Common myeloid progenitor, CD34-positive (primary cell): ENCODE results near the gene ENDOU.
"Not testable (repeated sequence)": the region's sequence is repeated elsewhere in the genome, so short reads cannot be mapped to it uniquely, and the experiment has no call there.

Experiments
- CTCF ChIA-PET: fragments of 350-600 bp; sonication (Branson Sonifier 250); formaldehyde crosslinking; loops from one replicate; lab custom pipeline; 2021; ENCODE audit warnings: antibody characterized with exemption; lab: Charles Lee
- POLR2A ChIA-PET: fragments of 350-600 bp; sonication (Branson Sonifier 250); formaldehyde crosslinking; loops from one replicate; lab custom pipeline; 2021; ENCODE audit warnings: antibody characterized with exemption; lab: Charles Lee
- DNase-seq, 3 donors: peaks; one replicate each; pipeline versions ENCODE4 v3.0.0 to v3.0.0-alpha.2; 2013
- H3K27ac ChIP-seq, 2 experiments: 1 replicate in 1 of 2; 2 replicates in 1 of 2; pipeline ENCODE4 v1.7.0; 2013; ENCODE audit warnings: inconsistent platforms in 2 of 2, low read length in 2 of 2, mild to moderate bottlenecking in 2 of 2, low read depth in 1 of 2, moderate library complexity in 1 of 2; ENCODE audit not compliant: severe bottlenecking in 2 of 2, insufficient read depth in 1 of 2, poor library complexity in 1 of 2
- H3K27me3 ChIP-seq, 5 experiments: replicated peaks in 2 of 5; 1 replicate in 3 of 5; 2 replicates in 2 of 5; pipeline versions ENCODE4 v1.6.1 to v1.7.0; 2013; ENCODE audit warnings: low read length in 4 of 5, mild to moderate bottlenecking in 2 of 5, moderate library complexity in 2 of 5, inconsistent platforms in 1 of 5; ENCODE audit not compliant: insufficient read depth in 5 of 5, control insufficient read depth in 4 of 5
- H3K36me3 ChIP-seq, 4 experiments: 1 replicate in 2 of 4; 2 replicates in 2 of 4; pipeline versions ENCODE4 v1.6.1 to v1.7.0; 2013; ENCODE audit warnings: low read length in 3 of 4, control low read depth in 1 of 4, mild to moderate bottlenecking in 1 of 4; ENCODE audit not compliant: control insufficient read depth in 4 of 4, insufficient read depth in 4 of 4
- H3K4me1 ChIP-seq, 4 experiments: 1 replicate in 3 of 4; 2 replicates in 1 of 4; pipeline versions ENCODE4 v1.6.1 to v1.7.1; 2013; ENCODE audit warnings: low read length in 3 of 4, mild to moderate bottlenecking in 3 of 4, control low read depth in 1 of 4, inconsistent platforms in 1 of 4, moderate library complexity in 1 of 4; ENCODE audit not compliant: control insufficient read depth in 4 of 4, insufficient read depth in 4 of 4; ENCODE audit errors: control extremely low read depth in 1 of 4
- H3K4me3 ChIP-seq, 7 experiments: 1 replicate in 4 of 7; 2 replicates in 3 of 7; pipeline versions ENCODE4 v1.5.1 to v1.7.0; 2013; ENCODE audit warnings: mild to moderate bottlenecking in 7 of 7, low read length in 6 of 7, moderate library complexity in 6 of 7, inconsistent platforms in 2 of 7, low read depth in 2 of 7, control low read depth in 1 of 7; ENCODE audit not compliant: insufficient read depth in 4 of 7, control insufficient read depth in 1 of 7; ENCODE audit errors: extremely low read depth in 1 of 7
- H3K9me3 ChIP-seq, 5 experiments: 1 replicate in 4 of 5; 2 replicates in 1 of 5; pipeline versions ENCODE4 v1.6.1 to v1.7.1; 2013; ENCODE audit warnings: low read length in 4 of 5, mild to moderate bottlenecking in 2 of 5, inconsistent platforms in 1 of 5, low read depth in 1 of 5, moderate library complexity in 1 of 5; ENCODE audit not compliant: control insufficient read depth in 4 of 5, insufficient read depth in 2 of 5; ENCODE audit errors: control extremely low read depth in 1 of 5
- WGBS: methylation state at CpG from one replicate; pipeline ENCODE4 v1.1.5; 2013; ENCODE audit not compliant: insufficient coverage; 5-methylcytosine and 5-hydroxymethylcytosine counted together

ENDOU gene

GRCh38 chr12:47689215-47689614 is 36.1 kb downstream of the ENDOU start:
- Histone ChIP-seq H3K9me3 (peaks cover 0 to 1% (median 0%) of the 10 kb centered on the region in 5 experiments), H3K27ac (peak overlapping the region in 1 of 2 experiments; percentile 14), H3K4me3 (no peak overlapping the region), H3K4me1 (no peaks in the 10 kb centered on the region), H3K36me3 (peaks cover 10 to 48% (median 23%) of the 10 kb centered on the region in 4 experiments), H3K27me3 (no peaks in the 10 kb centered on the region)
- no peak for DNase-seq
- CTCF ChIA-PET, result interaction anchor here (0.6 to 8.4 kb wide), 4 partner anchors 32 to 664 kb away, joined by 3 to 81 read pairs (median 24); no protein-coding TSS in a partner anchor
- WGBS, result 100% methylated on average over 1 of the region's 2 CpGs
- POLR2A ChIA-PET, result no interaction called here

DNA sequence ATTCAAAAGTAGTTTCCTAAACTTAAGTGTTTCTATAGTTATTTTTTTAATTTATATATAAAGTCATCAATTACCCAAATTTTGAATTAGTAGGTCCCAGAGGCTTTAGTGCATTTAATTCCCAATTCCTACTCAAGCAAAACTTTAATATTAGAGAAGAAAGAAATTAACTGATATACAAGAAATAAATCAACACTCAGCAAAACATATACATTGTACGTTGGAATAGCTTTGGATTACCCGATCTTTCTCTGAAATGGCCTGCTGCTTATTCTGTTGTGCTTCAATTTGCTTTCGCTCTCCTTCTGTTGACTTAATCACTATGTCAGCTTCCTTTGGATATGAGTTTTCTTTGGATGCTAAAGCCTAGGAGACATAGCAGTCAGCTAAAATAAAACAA is 37.7 kb downstream of the ENDOU start:
- H3K4me1 ChIP-seq, result no peaks in the 10 kb centered on the region
- no CpG with 5 or more reads among the region's 3 CpGs for WGBS
- H3K27ac ChIP-seq, result no peak overlapping the region
- no peak for DNase-seq
- CTCF ChIA-PET, result interaction anchor here (1.0 to 8.4 kb wide), 7 partner anchors 9 to 655 kb away, joined by 3 to 81 read pairs (median 7); partner anchors contain the start of gene RPAP3
- H3K9me3 ChIP-seq, result peaks cover 0 to 1% (median 0%) of the 10 kb centered on the region in 5 experiments
- peaks cover 7 to 37% (median 18%) of the 10 kb centered on the region in 4 experiments for H3K36me3 ChIP-seq
- POLR2A ChIA-PET, result interaction anchor here (0.6 to 1.1 kb wide), 2 partner anchors 17 to 55 kb away, joined by 3 to 4 read pairs; no protein-coding TSS in a partner anchor
- H3K27me3 ChIP-seq, result no peaks in the 10 kb centered on the region
- H3K4me3 ChIP-seq, result no peak overlapping the region

- Histone ChIP-seq H3K9me3 (no peaks in the 10 kb centered on the region), H3K27me3 (no peaks in the 10 kb centered on the region), H3K4me3 (no peak overlapping the region), H3K36me3 (peaks cover 3 to 29% (median 15%) of the 10 kb centered on the region in 4 experiments), H3K27ac (no peak overlapping the region), H3K4me1 (no peaks in the 10 kb centered on the region)
- POLR2A ChIA-PET, result interaction anchor here (0.6 kb wide), 1 partner anchor 56 kb away, joined by 3 read pairs; no protein-coding TSS in a partner anchor
- no CpG with 5 or more reads among the region's 4 CpGs for WGBS
- CTCF ChIA-PET, result interaction anchor here (0.6 to 8.4 kb wide), 11 partner anchors 10 to 1521 kb away, joined by 3 to 81 read pairs (median 5); partner anchors contain the start of gene RPAP3
- peak; percentile 49 to 76 (median 71) for DNase-seq
Measured at GRCh38 chr12:47686645-47687240, 38.5 kb downstream of the ENDOU start.

DNA sequence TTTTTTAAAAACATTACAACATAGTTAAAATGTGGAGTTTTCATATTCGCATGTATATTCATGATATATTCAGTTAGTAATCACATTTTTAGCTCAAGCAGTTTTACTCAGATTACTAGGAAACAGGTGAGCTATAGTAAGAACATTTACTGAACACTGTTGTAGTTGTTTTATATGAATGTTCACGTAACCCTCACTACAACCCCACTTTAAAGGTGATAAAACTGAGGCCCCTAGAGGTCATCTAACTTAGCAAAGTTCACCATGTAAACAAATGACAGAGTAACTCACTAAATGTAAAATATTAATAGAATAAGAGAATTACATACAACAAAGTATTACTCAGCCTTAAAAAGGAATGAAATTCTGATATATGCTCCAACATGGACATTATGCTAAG is 45.5 kb downstream of the ENDOU start:
- peaks cover 0 to 2% (median 0%) of the 10 kb centered on the region in 5 experiments for H3K9me3 ChIP-seq
- CTCF ChIA-PET, result interaction anchor here (1.3 kb wide), 1 partner anchor 25 kb away, joined by 4 read pairs; no protein-coding TSS in a partner anchor
- POLR2A ChIA-PET, result no interaction called here

DNA sequence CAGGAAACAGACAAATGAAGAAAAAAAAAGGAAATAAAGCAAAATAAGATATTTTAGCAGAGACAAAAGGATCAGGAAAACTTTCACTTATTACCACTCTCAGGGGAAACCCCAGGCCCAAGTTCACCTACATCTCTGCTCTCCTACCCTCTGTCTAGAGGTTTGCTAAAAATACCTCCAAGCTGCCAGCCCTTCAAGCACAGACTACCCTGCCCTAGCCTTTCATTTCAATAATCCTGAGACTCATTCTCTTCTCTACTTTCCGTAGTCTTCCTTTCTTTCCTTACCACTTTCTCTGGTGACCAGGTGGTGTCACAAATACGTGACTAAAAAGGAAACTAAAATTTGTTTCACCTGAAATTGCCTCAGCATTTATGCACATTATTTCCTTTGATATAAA is 53.2 kb downstream of the ENDOU start:
- ChIA-PET CTCF (no interaction called here), POLR2A (no interaction called here)
- Histone ChIP-seq H3K36me3 (peaks cover 9 to 42% (median 32%) of the 10 kb centered on the region in 4 experiments), H3K9me3 (no peaks in the 10 kb centered on the region), H3K27me3 (no peaks in the 10 kb centered on the region), H3K27ac (no peak overlapping the region), H3K4me3 (no peak overlapping the region), H3K4me1 (no peaks in the 10 kb centered on the region)
- WGBS, result 100% methylated on average over 2 of the region's 2 CpGs
- no peak for DNase-seq

More for the DNA sequence above, 45.5 kb downstream of the ENDOU start:
- H3K27me3 ChIP-seq, result no peaks in the 10 kb centered on the region
- no peak overlapping the region for H3K4me3 ChIP-seq
- no CpG with 5 or more reads among the region's 2 CpGs for WGBS
- H3K4me1 ChIP-seq, result no peaks in the 10 kb centered on the region
- DNase-seq, result no peak
- no peak overlapping the region for H3K27ac ChIP-seq
- H3K36me3 ChIP-seq, result peaks cover 10 to 38% (median 18%) of the 10 kb centered on the region in 4 experiments

DNA sequence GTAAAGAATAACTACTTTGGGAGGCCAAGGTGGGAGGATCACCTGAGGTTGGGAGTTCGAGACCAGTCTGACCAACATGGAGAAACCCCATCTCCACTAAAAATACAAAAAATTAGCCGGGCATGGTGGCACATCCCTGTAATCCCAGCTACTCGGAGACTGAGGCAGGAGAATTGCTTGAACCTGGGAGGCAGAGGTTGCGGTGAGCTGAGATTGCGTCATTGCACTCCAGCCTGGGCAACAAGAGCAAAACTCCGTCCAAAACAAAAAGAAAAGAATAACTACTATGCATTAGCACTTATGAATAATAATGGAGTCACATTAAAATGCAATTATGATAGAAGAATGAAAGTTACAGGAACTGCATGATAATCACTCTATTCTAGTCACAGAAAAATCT is 57.4 kb downstream of the ENDOU start:
- DNase-seq, POLR2A ChIA-PET, H3K4me3 ChIP-seq, H3K9me3 ChIP-seq, H3K27me3 ChIP-seq, H3K27ac ChIP-seq, H3K4me1 ChIP-seq: not testable (repeated sequence)
- peaks cover 18 to 49% (median 33%) of the 10 kb centered on the region in 4 experiments for H3K36me3 ChIP-seq
- WGBS, result no CpG with 5 or more reads among the region's 6 CpGs
- CTCF ChIA-PET, result interaction anchor here (1.0 to 2.0 kb wide), 3 partner anchors 15 to 20 kb away, joined by 3 to 6 read pairs (median 3); no protein-coding TSS in a partner anchor
